Neural cell (in vitro differentiated cells): ENCODE measurements around the gene PEG3. TPM values are rescaled to one million over a fixed set of nuclear protein-coding genes. Genes with fewer than 3 reads are reported as not detected.

Experiments used
- H2AFZ ChIP-seq: fragments of 200-600, 300-800 bp; sonication (generic), shearing (Covaris generic); 2 replicates; pipeline ENCODE4 v1.6.0; 2014; ENCODE audit warnings: low read depth, mild to moderate bottlenecking, antibody characterized with exemption, low read length, moderate library complexity
- H3F3A ChIP-seq: fragments of 200-600 bp; shearing (Covaris generic); 2 replicates; pipeline ENCODE4 v1.6.1; 2016; ENCODE audit warnings: mild to moderate bottlenecking, moderate library complexity, mixed read lengths, antibody characterized with exemption, low read length; ENCODE audit not compliant: insufficient read depth, poor library complexity, severe bottlenecking
- H3K27ac ChIP-seq: fragments of 200-600, 300-800 bp; sonication (generic), shearing (Covaris generic); 2 replicates; pipeline ENCODE4 v1.5.1; 2014; ENCODE audit warnings: mild to moderate bottlenecking, low read length, moderate library complexity
- H3K27me3 ChIP-seq: fragments of 300-800, 200-600 bp; sonication (generic), shearing (Covaris generic); 2 replicates; pipeline ENCODE4 v1.6.0; 2014; ENCODE audit warnings: mild to moderate bottlenecking, low read depth, low read length, moderate library complexity; ENCODE audit not compliant: insufficient read depth
- H3K36me3 ChIP-seq: fragments of 300-800, 200-600 bp; sonication (generic), shearing (Covaris generic); 2 replicates; pipeline ENCODE4 v1.5.1; 2014; ENCODE audit warnings: mild to moderate bottlenecking, antibody characterized with exemption, low read length, moderate library complexity; ENCODE audit not compliant: insufficient read depth
- H3K4me2 ChIP-seq: fragments of 300-800, 200-600 bp; sonication (generic), shearing (Covaris generic); 2 replicates; pipeline ENCODE4 v1.6.0; 2014; ENCODE audit warnings: mild to moderate bottlenecking, low read length
- H3K4me3 ChIP-seq: fragments of 300-800, 200-600 bp; sonication (generic), shearing (Covaris generic); 2 replicates; pipeline ENCODE4 v1.5.1; 2014; ENCODE audit warnings: mild to moderate bottlenecking, low read length, moderate library complexity
- H3K79me2 ChIP-seq: fragments of 200-600 bp; shearing (Covaris generic); replicated peaks from 2 replicates; pipeline ENCODE4 v1.6.0; 2014; ENCODE audit warnings: mild to moderate bottlenecking, low read length, moderate library complexity; ENCODE audit not compliant: insufficient read depth
- H3K9ac ChIP-seq: fragments of 300-800, 200-600 bp; sonication (generic), shearing (Covaris generic); 2 replicates; pipeline ENCODE4 v1.6.1; 2016; ENCODE audit warnings: mild to moderate bottlenecking, low read length, mixed read lengths
- H3K9me2 ChIP-seq: fragments of 200-600 bp; shearing (Covaris generic); 2 replicates; pipeline ENCODE4 v1.6.1; 2016; ENCODE audit warnings: mild to moderate bottlenecking, low read length, mixed read lengths; ENCODE audit not compliant: insufficient read depth
- H3K9me3 ChIP-seq: fragments of 200-600, 300-800 bp; sonication (generic), shearing (Covaris generic); 2 replicates; pipeline ENCODE4 v1.6.1; 2016; ENCODE audit warnings: mild to moderate bottlenecking, mixed run types, low read length, moderate library complexity, mixed read lengths
- H4K20me1 ChIP-seq: fragments of 200-600 bp; shearing (Covaris generic); 2 replicates; pipeline ENCODE4 v1.6.1; 2016; ENCODE audit warnings: mild to moderate bottlenecking, mixed run types; ENCODE audit not compliant: insufficient read depth
- CTCF ChIP-seq: fragments of 450-650 bp; IDR thresholded peaks from 2 replicates; pipeline ENCODE4 v1.5.1; 2014; ENCODE audit warnings: antibody characterized with exemption, mild to moderate bottlenecking, moderate library complexity; ENCODE audit not compliant: poor library complexity, severe bottlenecking
- EP300 ChIP-seq: fragments of 450-650 bp; conservative IDR thresholded peaks from 2 replicates; pipeline ENCODE4 v1.6.1; 2014; ENCODE audit warnings: antibody characterized with exemption, mild to moderate bottlenecking, moderate library complexity; ENCODE audit not compliant: poor library complexity, severe bottlenecking
- EZH2 ChIP-seq: fragments of 200-600, 300-800 bp; shearing (Covaris generic), sonication (generic); IDR thresholded peaks from 2 replicates; pipeline ENCODE4 v1.6.1; 2014; ENCODE audit warnings: antibody characterized with exemption, low read length, borderline replicate concordance, mild to moderate bottlenecking; ENCODE audit not compliant: insufficient read depth, poor library complexity, severe bottlenecking
- MXI1 ChIP-seq: fragments of 450-650 bp; conservative IDR thresholded peaks from 2 replicates; pipeline ENCODE4 v1.6.1; 2014; ENCODE audit warnings: antibody characterized with exemption, mild to moderate bottlenecking; ENCODE audit not compliant: poor library complexity, severe bottlenecking
- POLR2AphosphoS5 ChIP-seq: IDR thresholded peaks from 2 replicates; pipeline ENCODE4 v1.6.1; 2012
- RAD21 ChIP-seq: fragments of 450-650 bp; conservative IDR thresholded peaks from 2 replicates; pipeline ENCODE4 v1.6.1; 2014; ENCODE audit warnings: antibody characterized with exemption, mild to moderate bottlenecking, moderate library complexity
- REST ChIP-seq: IDR thresholded peaks from 2 replicates; pipeline ENCODE4 v1.6.1; 2012; ENCODE audit warnings: borderline replicate concordance
- SMC3 ChIP-seq: fragments of 450-650 bp; conservative IDR thresholded peaks from 2 replicates; pipeline ENCODE4 v1.6.1; 2014; ENCODE audit warnings: antibody characterized with exemption, mild to moderate bottlenecking, moderate library complexity; ENCODE audit not compliant: poor library complexity
- TAF1 ChIP-seq: IDR thresholded peaks from 2 replicates; pipeline ENCODE4 v1.6.1; 2012; ENCODE audit warnings: low read depth
- polyA plus RNA-seq: library from polyadenylated mRNA; depleted of rRNA; stranded (reverse); fragments of >200 nt; gene quantifications from 2 replicates; pipeline ENCODE4 v1.2.3, GENCODE V29; 2014

The PEG3 gene
- polyA plus RNA-seq, 1 donor from 2014 or later = 0.06 TPM

GRCh38 chr19:56837492-56838023, 3.0 kb downstream of the PEG3 start:
- H3K36me3 ChIP-seq = no peaks in the 10 kb centered on the region
- H3F3A ChIP-seq = no peaks in the 10 kb centered on the region
- no peak overlapping the region for H3K4me3 ChIP-seq
- H2AFZ ChIP-seq = no peak overlapping the region
- H3K9me2 ChIP-seq = no peaks in the 10 kb centered on the region
- no peaks in the 10 kb centered on the region for H3K27me3 ChIP-seq
- H3K9ac ChIP-seq = no peak overlapping the region
- no peak overlapping the region for H3K27ac ChIP-seq
- TF ChIP-seq EP300 (no peak), RAD21 (no peak), CTCF (no peak), EZH2 (no peak), POLR2AphosphoS5 (no peak), SMC3 (no peak), TAF1 (no peak), REST (no peak), MXI1 (no peak)
- no peaks in the 10 kb centered on the region for H3K79me2 ChIP-seq
- peaks cover 23% of the 10 kb centered on the region for H3K9me3 ChIP-seq
- no peak overlapping the region for H3K4me2 ChIP-seq
- no peaks in the 10 kb centered on the region for H4K20me1 ChIP-seq

- no peaks in the 10 kb centered on the region for H3K27me3 ChIP-seq
- H3K4me3 ChIP-seq = no peak overlapping the region
- no peaks in the 10 kb centered on the region for H3F3A ChIP-seq
- H3K4me2 ChIP-seq = no peak overlapping the region
- no peak overlapping the region for H2AFZ ChIP-seq
- TF ChIP-seq RAD21 (no peak), TAF1 (no peak), REST (no peak), EZH2 (no peak), SMC3 (no peak), CTCF (no peak), POLR2AphosphoS5 (no peak), MXI1 (no peak), EP300 (no peak)
- H3K9me3 ChIP-seq = peaks cover 27% of the 10 kb centered on the region
- no peaks in the 10 kb centered on the region for H3K79me2 ChIP-seq
- no peak overlapping the region for H3K9ac ChIP-seq
- H3K36me3 ChIP-seq = no peaks in the 10 kb centered on the region
- no peaks in the 10 kb centered on the region for H3K9me2 ChIP-seq
- H3K27ac ChIP-seq = no peak overlapping the region
- H4K20me1 ChIP-seq = no peaks in the 10 kb centered on the region
Observed at GRCh38 chr19:56837004-56837403, 3.5 kb downstream of the PEG3 start.
